Lower lobe of right lung (tissue), 2 donors: Measurements from ENCODE around the gene HECTD4. TPM values are rescaled to one million over a fixed set of nuclear protein-coding genes. Genes with fewer than 3 reads are reported as not detected.
"Not testable (repeated sequence)": the region's sequence is repeated elsewhere in the genome, so short reads cannot be mapped to it uniquely, and the experiment has no call there.

Experiments used
- ATAC-seq, 2 donors: fragments of 200-7000 bp; cut with Tn5 transposase; one replicate each; pipeline ENCODE4 v1.9.1; 2020 to 2022; ENCODE audit warnings: mild to moderate bottlenecking in 2 of 2, moderate library complexity in 2 of 2
- DNase-seq: peaks from one replicate; pipeline ENCODE4 v3.0.0-alpha.2; 2020
- H3K27ac ChIP-seq: fragments of 200-600 bp; one replicate; pipeline ENCODE4 v1.8.0; 2022
- H3K27me3 ChIP-seq: fragments of 200-600 bp; one replicate; pipeline ENCODE4 v1.8.0; 2022; ENCODE audit warnings: low read depth
- H3K36me3 ChIP-seq: fragments of 200-600 bp; one replicate; pipeline ENCODE4 v1.8.0; 2022; ENCODE audit warnings: mild to moderate bottlenecking
- H3K4me1 ChIP-seq: fragments of 200-600 bp; one replicate; pipeline ENCODE4 v1.8.0; 2022
- H3K4me3 ChIP-seq: fragments of 200-600 bp; one replicate; pipeline ENCODE4 v1.8.0; 2022; ENCODE audit warnings: mild to moderate bottlenecking
- H3K9me3 ChIP-seq: fragments of 200-600 bp; one replicate; pipeline ENCODE4 v1.8.0; 2022
- CTCF ChIP-seq: fragments of 200-600 bp; IDR thresholded peaks from one replicate; pipeline ENCODE4 v1.8.0; 2022; ENCODE audit warnings: antibody characterized with exemption, mild to moderate bottlenecking
- intact Hi-C: fragments of 100-400 bp; cut with DNase I; formaldehyde crosslinking; loops from one replicate; pipeline ENCODE4 v1.11.0; 2022
- total RNA-seq: library from RNA; stranded (reverse); fragmentation: NEBNext Ultra II Directional; extraction: Animal tissue kit (Norgen Biotek cat#: 25700); gene quantifications from one replicate; pipeline ENCODE4 v1.2.1, GENCODE V29; 2021
- donor health status: DM: no; HTN: yes; CAD: no; lungs with severe emphysema.

The HECTD4 gene
- total RNA-seq, 1 donor from 2014 or later = 54.8 TPM

- ATAC-seq (no peak), DNase-seq (no peak)
- Histone ChIP-seq H3K4me3 (no peak overlapping the region), H3K27ac (no peak overlapping the region), H3K9me3 (no peaks in the 10 kb centered on the region), H3K27me3 (no peaks in the 10 kb centered on the region), H3K4me1 (no peaks in the 10 kb centered on the region), H3K36me3 (peaks cover 64% of the 10 kb centered on the region)
- TF ChIP-seq CTCF = no peak
- intact Hi-C loops = no loop called here
Observed at GRCh38 chr12:112160611-112161010, 221.6 kb downstream of the HECTD4 start.

GRCh38 chr12:112159146-112159541, 223.1 kb downstream of the HECTD4 start:
- no peaks in the 10 kb centered on the region for H3K4me1 ChIP-seq
- peaks cover 70% of the 10 kb centered on the region for H3K36me3 ChIP-seq
- ATAC-seq (no peak), DNase-seq (no peak)
- no peak overlapping the region for H3K4me3 ChIP-seq
- TF ChIP-seq CTCF = no peak
- H3K27ac ChIP-seq = no peak overlapping the region
- intact Hi-C loops = no loop called here
- H3K9me3 ChIP-seq = no peaks in the 10 kb centered on the region
- H3K27me3 ChIP-seq = no peaks in the 10 kb centered on the region

- ATAC-seq, H3K27ac ChIP-seq, H3K27me3 ChIP-seq, intact Hi-C loops, H3K4me1 ChIP-seq, DNase-seq, H3K9me3 ChIP-seq, H3K4me3 ChIP-seq: not testable (repeated sequence)
- peaks cover 70% of the 10 kb centered on the region for H3K36me3 ChIP-seq
Observed at GRCh38 chr12:112158461-112159145, 223.6 kb downstream of the HECTD4 start.

- Histone ChIP-seq H3K27ac (no peak overlapping the region), H3K27me3 (no peaks in the 10 kb centered on the region), H3K4me3 (no peak overlapping the region), H3K36me3 (peaks cover 72% of the 10 kb centered on the region), H3K9me3 (no peaks in the 10 kb centered on the region), H3K4me1 (no peaks in the 10 kb centered on the region)
- TF ChIP-seq CTCF = no peak
- ATAC-seq (no peak), DNase-seq (no peak)
- intact Hi-C loops = no loop called here
Observed at GRCh38 chr12:112153893-112154219, 228.4 kb downstream of the HECTD4 start.

GRCh38 chr12:112153181-112153892, 228.9 kb downstream of the HECTD4 start:
- Histone ChIP-seq H3K4me3 (no peak overlapping the region), H3K9me3 (no peaks in the 10 kb centered on the region), H3K4me1 (no peaks in the 10 kb centered on the region), H3K27me3 (no peaks in the 10 kb centered on the region), H3K27ac (no peak overlapping the region), H3K36me3 (peaks cover 72% of the 10 kb centered on the region)
- ATAC-seq (no peak), DNase-seq (no peak)
- TF ChIP-seq CTCF = no peak
- intact Hi-C loops = no loop called here
